OCI-LY7 (cell line): ENCODE results near the gene FNBP1. TPM values are rescaled to one million over a fixed set of nuclear protein-coding genes. Genes with fewer than 3 reads are reported as not detected.
A peak's percentile ranks its signal among the peaks of the same experiment; 100 is the strongest.
"Not testable (repeated sequence)": the region's sequence is repeated elsewhere in the genome, so short reads cannot be mapped to it uniquely, and the experiment has no call there.

Source experiments
- BruUV-seq: library from RNA; stranded (reverse); fragments of 400-500 nt; replicated peaks from 2 replicates; lab custom pipeline; 2021; lab: Mats Ljungman, UMichigan
- CTCF ChIA-PET: fragments of 300-600 bp; sonication (Branson Sonifier 250); formaldehyde crosslinking; loops from one replicate; lab custom pipeline; 2022; ENCODE audit warnings: antibody characterized with exemption; ENCODE audit not compliant: unreplicated experiment; lab: Charles Lee
- POLR2A ChIA-PET: fragments of 300-600 bp; sonication (Branson Sonifier 250); formaldehyde crosslinking; loops from one replicate; lab custom pipeline; 2022; ENCODE audit warnings: antibody characterized with exemption; lab: Charles Lee
- DNase-seq: peaks from one replicate; pipeline ENCODE4 v3.0.0-alpha.2; 2015; ENCODE audit warnings: low spot score
- H2AFZ ChIP-seq: fragments of 200-600 bp; sonication (generic), shearing (Covaris generic); 2 replicates; pipeline ENCODE4 v1.6.1; 2014; ENCODE audit warnings: mild to moderate bottlenecking, antibody characterized with exemption, low read length, moderate library complexity
- H3K27ac ChIP-seq: fragments of 200-600 bp; sonication (generic); 2 replicates; pipeline ENCODE4 v1.5.1; 2014; ENCODE audit warnings: mixed run types, low read depth, mild to moderate bottlenecking, moderate library complexity, low read length, inconsistent platforms; ENCODE audit not compliant: poor library complexity, severe bottlenecking
- H3K36me3 ChIP-seq: fragments of 200-600 bp; sonication (generic); 2 replicates; pipeline ENCODE4 v1.6.1; 2014; ENCODE audit warnings: mild to moderate bottlenecking, antibody characterized with exemption, low read length, moderate library complexity, mixed read lengths; ENCODE audit not compliant: insufficient read depth
- H3K4me1 ChIP-seq: fragments of 200-600 bp; sonication (generic); 2 replicates; pipeline ENCODE4 v1.5.1; 2014; ENCODE audit warnings: mild to moderate bottlenecking, low read length; ENCODE audit not compliant: insufficient read depth, poor library complexity, severe bottlenecking
- H3K4me2 ChIP-seq: fragments of 200-600 bp; sonication (generic); 2 replicates; pipeline ENCODE4 v1.6.1; 2014; ENCODE audit warnings: mild to moderate bottlenecking, low read length
- H3K4me3 ChIP-seq: fragments of 200-600 bp; sonication (generic); 2 replicates; pipeline ENCODE4 v1.5.1; 2014; ENCODE audit warnings: mild to moderate bottlenecking, low read depth, low read length; ENCODE audit not compliant: poor library complexity, severe bottlenecking
- H3K79me2 ChIP-seq: fragments of 200-600 bp; sonication (generic); 2 replicates; pipeline ENCODE4 v1.6.1; 2016; ENCODE audit warnings: low read depth, mild to moderate bottlenecking, low read length, moderate library complexity, mixed read lengths; ENCODE audit not compliant: insufficient read depth
- H3K9me2 ChIP-seq: fragments of 200-600 bp; sonication (generic); 2 replicates; pipeline ENCODE4 v1.6.1; 2016; ENCODE audit warnings: mild to moderate bottlenecking, low read length, mixed read lengths; ENCODE audit not compliant: insufficient read depth
- H3K9me3 ChIP-seq: fragments of 200-600 bp; sonication (generic); 2 replicates; pipeline ENCODE4 v1.6.1; 2014; ENCODE audit warnings: mild to moderate bottlenecking, mixed run types, low read length, mixed read lengths
- H4K20me1 ChIP-seq: fragments of 200-600 bp; sonication (generic); 2 replicates; pipeline ENCODE4 v1.6.1; 2014; ENCODE audit warnings: mild to moderate bottlenecking, antibody characterized with exemption, low read length, moderate library complexity, mixed read lengths; ENCODE audit not compliant: insufficient read depth
- CTCF ChIP-seq: fragments of 200-600 bp; sonication (generic); conservative IDR thresholded peaks from 2 replicates; pipeline ENCODE4 v1.5.1; 2014; ENCODE audit warnings: mild to moderate bottlenecking, antibody characterized with exemption, low read length, moderate library complexity, mixed read lengths
- EZH2phosphoT487 ChIP-seq: fragments of 200-600 bp; sonication (generic); IDR thresholded peaks from 2 replicates; pipeline ENCODE4 v1.6.1; 2018; ENCODE audit warnings: low read depth, borderline replicate concordance, mild to moderate bottlenecking, mixed run types, antibody characterized with exemption, low read length, moderate library complexity, mixed read lengths
- intact Hi-C: fragments of 100-400 bp; cut with micrococcal nuclease; formaldehyde crosslinking; loops from one replicate; pipeline ENCODE4 v1.10.0; 2022; ENCODE audit not compliant: unreplicated experiment
- total RNA-seq, 2 experiments: library from RNA; depleted of rRNA in 1 of 2; stranded (reverse); fragments of >200 nt in 1 of 2; shearing (Covaris generic) in 1 of 2; gene quantifications; 2 replicates each; pipeline ENCODE4 v1.2.3, GENCODE V29; 2014 to 2022

Gene FNBP1
- total RNA-seq, 2 experiments from 2014 or later, result 93.3 to 164 TPM

GRCh38 chr9:129994882-129995281 is 48.1 kb downstream of the FNBP1 start:
- no peaks in the 10 kb centered on the region for H3K9me3 ChIP-seq
- H3K79me2 ChIP-seq, result peaks cover 100% of the 10 kb centered on the region
- H3K4me1 ChIP-seq, result peaks cover 99% of the 10 kb centered on the region
- CTCF ChIA-PET, result no interaction called here
- TF ChIP-seq EZH2phosphoT487, result no peak
- no peak for TF ChIP-seq CTCF
- H2AFZ ChIP-seq, result no peak overlapping the region
- no peaks in the 10 kb centered on the region for H3K9me2 ChIP-seq
- POLR2A ChIA-PET, result interaction anchor here (0.6 to 6.8 kb wide), 9 partner anchors 9 to 272 kb away, joined by 3 to 42 read pairs (median 5); no protein-coding TSS in a partner anchor
- peak overlapping the region; percentile 74 for H3K4me2 ChIP-seq
- no TSS peak for BruUV-seq
- intact Hi-C loops, result loop anchor here (2.0 kb wide), 1 partner anchor 44 kb away; no protein-coding TSS in a partner anchor
- peak overlapping the region; percentile 47 for H3K4me3 ChIP-seq
- no peak for DNase-seq
- H4K20me1 ChIP-seq, result no peaks in the 10 kb centered on the region
- H3K36me3 ChIP-seq, result peaks cover 36% of the 10 kb centered on the region
- peak overlapping the region; percentile 96 for H3K27ac ChIP-seq

GRCh38 chr9:129991139-129991538 is 51.9 kb downstream of the FNBP1 start:
- POLR2A ChIA-PET, result interaction anchor here (0.6 to 1.3 kb wide), 4 partner anchors 18 to 134 kb away, joined by 3 to 8 read pairs (median 4); no protein-coding TSS in a partner anchor
- H3K9me3 ChIP-seq, H2AFZ ChIP-seq, intact Hi-C loops, CTCF ChIA-PET, DNase-seq, H3K9me2 ChIP-seq, H4K20me1 ChIP-seq, BruUV-seq: not testable (repeated sequence)
- Histone ChIP-seq H3K79me2 (peaks cover 96% of the 10 kb centered on the region), H3K36me3 (peaks cover 29% of the 10 kb centered on the region), H3K4me1 (peaks cover 97% of the 10 kb centered on the region), H3K4me3 (peak overlapping the region; percentile 41), H3K27ac (peak overlapping the region; percentile 96), H3K4me2 (peak overlapping the region; percentile 98)

GRCh38 chr9:129990269-129991010 is 52.5 kb downstream of the FNBP1 start:
- H3K27ac ChIP-seq, result peak overlapping the region; percentile 96
- no TSS peak for BruUV-seq
- peaks cover 2% of the 10 kb centered on the region for H3K9me3 ChIP-seq
- H2AFZ ChIP-seq, result no peak overlapping the region
- CTCF ChIA-PET, result interaction anchor here (0.5 kb wide), 1 partner anchor 44 kb away, joined by 3 read pairs; no protein-coding TSS in a partner anchor
- DNase-seq, result peak; percentile 61
- peaks cover 93% of the 10 kb centered on the region for H3K4me1 ChIP-seq
- H3K9me2 ChIP-seq, result no peaks in the 10 kb centered on the region
- intact Hi-C loops, result no loop called here
- H3K4me3 ChIP-seq, result peak overlapping the region; percentile 41
- TF ChIP-seq CTCF (no peak), EZH2phosphoT487 (no peak)
- H3K36me3 ChIP-seq, result peaks cover 36% of the 10 kb centered on the region
- H4K20me1 ChIP-seq, result no peaks in the 10 kb centered on the region
- POLR2A ChIA-PET, result interaction anchor here (1.1 to 1.3 kb wide), 2 partner anchors 103 kb away, joined by 3 read pairs; no protein-coding TSS in a partner anchor
- H3K79me2 ChIP-seq, result peaks cover 96% of the 10 kb centered on the region
- H3K4me2 ChIP-seq, result peak overlapping the region; percentile 98
